HL-60 (cell line): ENCODE results near the gene HSFX1.
"Not testable (repeated sequence)": the region's sequence is repeated elsewhere in the genome, so short reads cannot be mapped to it uniquely, and the experiment has no call there.

Source experiments
- DNase-seq, 2 experiments: peaks; one replicate each; pipeline ENCODE4 v3.0.0-alpha.2; 2010 to 2020; ENCODE audit warnings: low read depth in 1 of 2, low spot score in 1 of 2
- H3K27ac ChIP-seq: fragments of 250-450 bp; sonication (Bioruptor Pico); replicated peaks from 2 replicates; pipeline ENCODE4 v1.5.1; 2020; ENCODE audit warnings: mild to moderate bottlenecking, moderate library complexity
- H3K27me3 ChIP-seq: fragments of 250-450 bp; sonication (Bioruptor Pico); 2 replicates; pipeline ENCODE4 v1.5.1; 2021; ENCODE audit warnings: mild to moderate bottlenecking, moderate library complexity; ENCODE audit not compliant: insufficient read depth, poor library complexity, severe bottlenecking
- H3K4me3 ChIP-seq: replicated peaks from 2 replicates; pipeline ENCODE4 v1.5.1; 2011; ENCODE audit warnings: mild to moderate bottlenecking, control low read depth, low read length; ENCODE audit not compliant: insufficient read depth
- GABPA ChIP-seq: IDR thresholded peaks from 2 replicates; pipeline ENCODE4 v1.6.1; 2012; ENCODE audit warnings: low read depth
- POLR2AphosphoS5 ChIP-seq: IDR thresholded peaks from 2 replicates; pipeline ENCODE4 v1.6.1; 2012; ENCODE audit warnings: low read depth
- REST ChIP-seq: IDR thresholded peaks from 2 replicates; pipeline ENCODE4 v1.6.1; 2012; ENCODE audit warnings: low read depth; ENCODE audit not compliant: insufficient replicate concordance
- SPI1 ChIP-seq: IDR thresholded peaks from 2 replicates; pipeline ENCODE4 v1.6.1; 2012; ENCODE audit warnings: low read depth, mild to moderate bottlenecking, borderline replicate concordance
- TF ChIP-seq, protein P1 (sequence below): IDR thresholded peaks from one replicate; pipeline ENCODE4 v1.5.1; 2011; ENCODE audit warnings: low read length, control low read depth, inconsistent platforms; ENCODE audit not compliant: insufficient read depth

The HSFX1 gene

DNA sequence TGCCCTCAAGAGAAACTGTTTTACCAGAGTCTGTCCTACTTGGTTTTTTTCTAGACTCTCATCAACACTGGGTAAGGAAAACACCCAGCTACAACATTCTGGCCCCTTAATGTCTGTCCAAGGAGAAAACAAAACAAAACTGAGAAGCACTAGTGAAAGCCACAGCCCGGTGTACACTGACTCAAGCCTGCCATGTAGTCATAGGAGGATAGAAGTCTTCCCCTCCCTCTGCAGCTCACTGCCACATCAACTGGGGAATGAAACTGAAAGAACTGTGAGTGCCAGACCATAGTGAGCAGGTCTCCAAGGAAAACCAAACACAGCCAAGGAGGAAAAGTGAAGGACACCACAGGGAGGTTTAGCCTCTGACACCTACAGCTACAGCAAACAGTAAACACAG is 21.7 kb downstream of the HSFX1 start:
- not testable (repeated sequence) for H3K27ac ChIP-seq, DNase-seq, H3K27me3 ChIP-seq, H3K4me3 ChIP-seq

GRCh38 chrX:149799095-149799714 is 25.3 kb downstream of the HSFX1 start:
- DNase-seq = no peak
- Histone ChIP-seq H3K27me3 (no peaks in the 10 kb centered on the region), H3K4me3 (no peak overlapping the region), H3K27ac (no peak overlapping the region)
- TF ChIP-seq POLR2AphosphoS5 (no peak), SPI1 (no peak), REST (no peak), GABPA (no peak)
- TF ChIP-seq, protein P1, sequence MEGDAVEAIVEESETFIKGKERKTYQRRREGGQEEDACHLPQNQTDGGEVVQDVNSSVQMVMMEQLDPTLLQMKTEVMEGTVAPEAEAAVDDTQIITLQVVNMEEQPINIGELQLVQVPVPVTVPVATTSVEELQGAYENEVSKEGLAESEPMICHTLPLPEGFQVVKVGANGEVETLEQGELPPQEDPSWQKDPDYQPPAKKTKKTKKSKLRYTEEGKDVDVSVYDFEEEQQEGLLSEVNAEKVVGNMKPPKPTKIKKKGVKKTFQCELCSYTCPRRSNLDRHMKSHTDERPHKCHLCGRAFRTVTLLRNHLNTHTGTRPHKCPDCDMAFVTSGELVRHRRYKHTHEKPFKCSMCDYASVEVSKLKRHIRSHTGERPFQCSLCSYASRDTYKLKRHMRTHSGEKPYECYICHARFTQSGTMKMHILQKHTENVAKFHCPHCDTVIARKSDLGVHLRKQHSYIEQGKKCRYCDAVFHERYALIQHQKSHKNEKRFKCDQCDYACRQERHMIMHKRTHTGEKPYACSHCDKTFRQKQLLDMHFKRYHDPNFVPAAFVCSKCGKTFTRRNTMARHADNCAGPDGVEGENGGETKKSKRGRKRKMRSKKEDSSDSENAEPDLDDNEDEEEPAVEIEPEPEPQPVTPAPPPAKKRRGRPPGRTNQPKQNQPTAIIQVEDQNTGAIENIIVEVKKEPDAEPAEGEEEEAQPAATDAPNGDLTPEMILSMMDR = no peak

DNA sequence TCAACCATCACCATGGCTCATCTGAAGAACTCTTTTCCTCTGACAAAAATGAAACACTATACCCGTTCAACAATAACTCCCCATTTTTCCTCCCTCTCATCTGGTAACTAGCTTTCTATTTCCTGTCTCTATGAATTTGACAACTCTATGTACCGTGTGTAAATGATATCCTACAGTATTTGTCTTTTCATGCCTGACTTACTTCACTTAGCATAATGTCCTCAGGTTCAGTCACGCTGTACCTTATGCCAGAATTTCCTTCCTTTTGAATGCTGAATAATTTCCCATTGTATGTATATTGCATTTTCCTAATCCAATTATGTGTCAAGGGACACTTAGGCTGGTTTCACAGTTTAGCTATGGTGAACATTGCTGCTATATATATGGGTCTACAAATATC is 26.1 kb downstream of the HSFX1 start:
- no peak for TF ChIP-seq POLR2AphosphoS5
- TF ChIP-seq REST = no peak
- TF ChIP-seq GABPA = no peak
- TF ChIP-seq, protein P1 = no peak
- TF ChIP-seq SPI1 = no peak
- no peak for DNase-seq
- Histone ChIP-seq H3K4me3 (no peak overlapping the region), H3K27me3 (no peaks in the 10 kb centered on the region), H3K27ac (no peak overlapping the region)

GRCh38 chrX:149803458-149804062 is 29.7 kb downstream of the HSFX1 start:
- DNase-seq = no peak
- Histone ChIP-seq H3K27me3 (no peaks in the 10 kb centered on the region), H3K4me3 (no peak overlapping the region), H3K27ac (no peak overlapping the region)
- no peak for TF ChIP-seq POLR2AphosphoS5
- TF ChIP-seq, protein P1 = no peak
- TF ChIP-seq GABPA = no peak
- TF ChIP-seq REST = no peak
- no peak for TF ChIP-seq SPI1
